Activated B cell treated with CpG ODN at 0.5 μM for 24 hours (primary cell): ENCODE measurements around the gene MYO1F. TPM values are rescaled to one million over a fixed set of nuclear protein-coding genes. Genes with fewer than 3 reads are reported as not detected.
"Not testable (repeated sequence)": the region's sequence is repeated elsewhere in the genome, so short reads cannot be mapped to it uniquely, and the experiment has no call there.

Source experiments
- ATAC-seq: fragments of 200-7000 bp; cut with Tn5 transposase; one replicate; pipeline ENCODE4 v1.10.0; 2021; ENCODE audit warnings: low read depth, mild to moderate bottlenecking, moderate library complexity
- CTCF ChIA-PET: fragments of 350-600 bp; sonication (Branson Sonifier 250); formaldehyde crosslinking; loops from one replicate; lab custom pipeline; 2021; ENCODE audit warnings: antibody characterized with exemption; lab: Charles Lee
- POLR2A ChIA-PET: fragments of 350-600 bp; sonication (Branson Sonifier 250); formaldehyde crosslinking; loops from one replicate; lab custom pipeline; 2021; ENCODE audit warnings: antibody characterized with exemption; lab: Charles Lee
- DNase-seq: peaks from one replicate; pipeline ENCODE4 v3.0.0; 2022
- H3K27ac Mint-ChIP-seq: one replicate; pipeline ENCODE4 v1.8.0; 2020; ENCODE audit warnings: mixed read lengths
- H3K27me3 Mint-ChIP-seq: one replicate; pipeline ENCODE4 v1.8.0; 2021; ENCODE audit warnings: mixed read lengths
- H3K36me3 Mint-ChIP-seq: one replicate; pipeline ENCODE4 v1.8.0; 2021; ENCODE audit warnings: low read depth, mixed read lengths
- H3K4me1 Mint-ChIP-seq: one replicate; pipeline ENCODE4 v1.8.0; 2021; ENCODE audit warnings: mixed read lengths
- H3K4me3 Mint-ChIP-seq: one replicate; pipeline ENCODE4 v1.8.0; 2020; ENCODE audit warnings: mild to moderate bottlenecking, mixed read lengths
- H3K9me3 Mint-ChIP-seq: one replicate; pipeline ENCODE4 v1.8.0; 2020; ENCODE audit warnings: mixed read lengths
- intact Hi-C: fragments of 100-400 bp; cut with micrococcal nuclease; formaldehyde crosslinking; loops from one replicate; pipeline ENCODE4 v1.15.1; 2024
- total RNA-seq: library from RNA; stranded (reverse); gene quantifications from 2 replicates; pipeline ENCODE4 v1.2.3, GENCODE V29; 2022
- TF ChIP-seq, protein P1 (sequence below): fragments of 200-600 bp; IDR thresholded peaks from one replicate; pipeline ENCODE4 v1.8.0; 2022; ENCODE audit warnings: antibody characterized with exemption, mild to moderate bottlenecking

Gene MYO1F
- total RNA-seq, 1 donor from 2014 or later, result 63.8 TPM

DNA sequence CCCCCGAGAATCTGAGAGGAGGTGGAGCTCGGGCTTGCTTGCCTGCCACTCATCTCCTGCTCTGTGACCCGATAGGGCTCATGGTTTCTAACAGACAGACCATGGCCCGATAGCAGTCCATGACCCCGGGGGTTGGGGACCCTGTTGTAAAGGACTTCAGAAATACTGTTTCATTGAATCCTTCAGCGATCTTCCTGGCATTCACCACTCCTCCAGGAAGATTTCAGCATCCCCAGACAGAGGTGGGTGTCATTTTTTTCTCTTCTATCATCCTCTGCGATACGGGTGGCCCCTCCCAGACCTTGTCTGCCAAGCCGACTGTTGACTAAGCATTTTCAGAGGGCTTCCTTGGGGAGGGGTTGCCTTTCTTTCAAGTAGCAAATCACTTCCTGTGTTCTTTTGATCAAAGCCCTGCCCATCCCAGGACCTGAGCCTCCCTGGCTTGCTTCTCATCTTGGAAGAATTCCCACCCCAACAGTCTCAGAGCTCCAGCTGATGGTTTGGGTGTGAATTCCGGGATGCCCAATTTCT is 1.7 kb downstream of the MYO1F start:
- no peaks in the 10 kb centered on the region for H3K36me3 Mint-ChIP-seq
- intact Hi-C loops, result no loop called here
- H3K4me1 Mint-ChIP-seq, result peaks cover 72% of the 10 kb centered on the region
- TF ChIP-seq, protein P1, sequence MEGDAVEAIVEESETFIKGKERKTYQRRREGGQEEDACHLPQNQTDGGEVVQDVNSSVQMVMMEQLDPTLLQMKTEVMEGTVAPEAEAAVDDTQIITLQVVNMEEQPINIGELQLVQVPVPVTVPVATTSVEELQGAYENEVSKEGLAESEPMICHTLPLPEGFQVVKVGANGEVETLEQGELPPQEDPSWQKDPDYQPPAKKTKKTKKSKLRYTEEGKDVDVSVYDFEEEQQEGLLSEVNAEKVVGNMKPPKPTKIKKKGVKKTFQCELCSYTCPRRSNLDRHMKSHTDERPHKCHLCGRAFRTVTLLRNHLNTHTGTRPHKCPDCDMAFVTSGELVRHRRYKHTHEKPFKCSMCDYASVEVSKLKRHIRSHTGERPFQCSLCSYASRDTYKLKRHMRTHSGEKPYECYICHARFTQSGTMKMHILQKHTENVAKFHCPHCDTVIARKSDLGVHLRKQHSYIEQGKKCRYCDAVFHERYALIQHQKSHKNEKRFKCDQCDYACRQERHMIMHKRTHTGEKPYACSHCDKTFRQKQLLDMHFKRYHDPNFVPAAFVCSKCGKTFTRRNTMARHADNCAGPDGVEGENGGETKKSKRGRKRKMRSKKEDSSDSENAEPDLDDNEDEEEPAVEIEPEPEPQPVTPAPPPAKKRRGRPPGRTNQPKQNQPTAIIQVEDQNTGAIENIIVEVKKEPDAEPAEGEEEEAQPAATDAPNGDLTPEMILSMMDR, result no peak
- ChIA-PET POLR2A (interaction anchor here (1.1 to 3.1 kb wide), 2 partner anchors 13 to 62 kb away, joined by 3 to 26 read pairs; partner anchors contain the start of gene ZNF414), CTCF (interaction anchor here (0.9 kb wide), 1 partner anchor 9 kb away, joined by 3 read pairs; no protein-coding TSS in a partner anchor)
- peak overlapping the region; percentile 69 for H3K27ac Mint-ChIP-seq
- ATAC-seq (no peak), DNase-seq (no peak)
- no peaks in the 10 kb centered on the region for H3K27me3 Mint-ChIP-seq
- H3K9me3 Mint-ChIP-seq, result no peaks in the 10 kb centered on the region
- peak overlapping the region; percentile 89 for H3K4me3 Mint-ChIP-seq

DNA sequence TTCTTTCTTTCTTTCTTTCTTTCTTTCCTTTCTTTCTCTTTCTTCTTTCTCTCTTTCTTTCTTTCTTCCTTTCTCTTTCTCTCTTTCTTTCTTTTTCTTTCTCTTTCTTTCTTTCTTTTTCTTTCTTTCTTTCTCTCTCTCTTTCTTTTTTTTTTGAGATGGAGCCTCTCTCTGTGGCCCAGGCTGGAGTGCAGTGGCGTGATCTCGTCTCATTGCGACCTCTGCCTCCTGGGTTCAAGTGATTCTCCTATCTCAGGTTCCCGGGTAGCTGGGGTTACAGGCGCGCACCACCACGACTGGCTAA is 2.7 kb downstream of the MYO1F start:
- H3K27me3 Mint-ChIP-seq, POLR2A ChIA-PET: not testable (repeated sequence)

DNA sequence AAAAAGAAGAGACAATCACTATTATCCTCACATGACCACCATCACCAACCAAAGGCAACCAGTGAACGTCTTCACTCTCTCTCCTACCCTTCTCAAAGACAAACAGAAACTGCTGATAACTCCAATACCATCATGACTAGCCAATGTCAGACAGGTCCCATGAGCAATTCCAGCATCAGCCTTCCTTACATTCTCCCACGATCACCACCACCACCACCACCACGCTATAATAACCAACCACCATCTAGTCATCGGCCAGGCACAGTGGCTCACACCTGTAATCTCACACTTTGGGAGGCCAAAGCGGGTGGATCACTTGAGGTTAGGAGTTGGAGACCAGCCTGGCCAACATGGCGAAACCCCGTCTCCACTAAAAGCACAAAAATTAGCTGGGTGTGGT is 3.9 kb downstream of the MYO1F start:
- TF ChIP-seq, protein P1, result no peak
- CTCF ChIA-PET, result no interaction called here
- Mint-ChIP-seq H3K27ac (no peak overlapping the region), H3K27me3 (no peaks in the 10 kb centered on the region), H3K4me3 (no peak overlapping the region), H3K9me3 (no peaks in the 10 kb centered on the region), H3K4me1 (peaks cover 81% of the 10 kb centered on the region), H3K36me3 (peaks cover 4% of the 10 kb centered on the region)
- no peak for DNase-seq
- ATAC-seq, result no peak
- intact Hi-C loops, result no loop called here
- POLR2A ChIA-PET, result no interaction called here

More for the DNA sequence above, 2.7 kb downstream of the MYO1F start:
- H3K27ac Mint-ChIP-seq, CTCF ChIA-PET, H3K36me3 Mint-ChIP-seq, intact Hi-C loops, H3K9me3 Mint-ChIP-seq, ATAC-seq, DNase-seq, H3K4me3 Mint-ChIP-seq: not testable (repeated sequence)
- peaks cover 81% of the 10 kb centered on the region for H3K4me1 Mint-ChIP-seq

DNA sequence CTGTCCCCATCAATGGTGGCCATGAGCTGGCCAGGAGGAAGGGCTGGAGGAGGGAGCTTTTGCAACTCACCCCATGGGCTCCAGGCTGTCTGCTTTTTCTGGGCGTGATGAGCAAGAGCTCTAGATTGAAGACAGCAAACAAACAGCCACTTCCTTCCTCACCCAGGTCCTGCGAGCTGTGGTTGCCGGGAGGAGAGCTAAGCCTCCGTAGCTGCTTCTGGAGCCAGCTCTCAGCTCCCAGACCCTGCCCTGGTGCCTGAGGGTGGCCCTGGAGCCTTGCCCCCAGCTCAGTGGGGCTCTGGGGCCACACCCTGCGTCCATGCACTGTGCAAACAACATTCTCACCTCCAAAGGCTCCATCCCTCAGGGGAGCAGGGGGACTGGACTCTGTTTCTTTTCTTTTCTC is 6.2 kb downstream of the MYO1F start:
- ChIA-PET POLR2A (interaction anchor here (0.6 to 1.3 kb wide), 3 partner anchors 9 to 57 kb away, joined by 4 to 6 read pairs (median 5); partner anchors contain the start of gene ZNF414), CTCF (interaction anchor here (0.7 to 3.1 kb wide), 2 partner anchors 9 to 78 kb away, joined by 3 to 39 read pairs; no protein-coding TSS in a partner anchor)
- intact Hi-C loops, result no loop called here
- TF ChIP-seq, protein P1, result no peak
- Mint-ChIP-seq H3K4me1 (peaks cover 61% of the 10 kb centered on the region), H3K9me3 (no peaks in the 10 kb centered on the region), H3K36me3 (peaks cover 5% of the 10 kb centered on the region), H3K27ac (no peak overlapping the region), H3K27me3 (no peaks in the 10 kb centered on the region), H3K4me3 (no peak overlapping the region)
- ATAC-seq (peak; percentile 25), DNase-seq (no peak)

DNA sequence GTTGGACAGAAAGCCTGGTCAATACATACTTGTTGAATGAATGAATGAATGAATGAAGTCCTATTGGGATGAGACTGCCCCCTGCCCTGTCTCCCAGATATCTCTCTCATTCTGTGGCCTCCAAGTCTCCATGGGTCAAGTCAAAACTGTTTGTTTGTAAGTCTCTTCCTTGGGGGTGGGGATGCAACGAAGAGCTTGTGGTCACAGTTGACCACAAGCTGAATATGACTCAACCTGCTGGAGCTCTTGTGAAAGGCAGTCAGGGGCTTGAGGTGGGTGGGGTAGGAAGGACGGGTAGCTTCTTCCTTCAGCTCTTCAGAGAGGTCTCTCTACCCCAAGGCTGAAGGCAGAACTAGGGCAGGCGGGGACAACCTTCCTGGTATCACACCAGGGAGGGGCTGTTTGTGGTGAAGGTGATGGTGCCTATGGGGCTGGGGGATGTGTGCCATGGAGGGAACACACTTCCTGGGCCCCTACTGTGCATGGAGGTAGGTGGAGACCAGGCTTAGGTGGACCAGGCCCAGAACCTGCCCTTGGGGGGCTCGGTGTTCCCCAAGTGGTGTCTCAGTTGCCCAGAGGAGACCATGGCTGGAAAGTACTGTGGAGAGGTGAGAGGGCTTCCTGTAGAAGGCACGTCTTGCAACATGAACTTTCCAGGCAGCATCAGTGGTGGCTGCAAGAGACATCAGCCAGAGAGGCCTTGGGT is 8.0 kb downstream of the MYO1F start:
- TF ChIP-seq, protein P1, result no peak
- CTCF ChIA-PET, result interaction anchor here (3.1 kb wide), 1 partner anchor 11 kb away, joined by 39 read pairs; no protein-coding TSS in a partner anchor
- DNase-seq (peak; percentile 19), ATAC-seq (peak; percentile 90)
- Mint-ChIP-seq H3K27ac (peak overlapping the region; percentile 84), H3K4me3 (peak overlapping the region; percentile 48), H3K27me3 (no peaks in the 10 kb centered on the region), H3K9me3 (no peaks in the 10 kb centered on the region), H3K36me3 (peaks cover 5% of the 10 kb centered on the region), H3K4me1 (peaks cover 54% of the 10 kb centered on the region)
- intact Hi-C loops, result loop anchor here (1.0 kb wide), 1 partner anchor 8 kb away; the partner anchor contains the start of gene MYO1F
- POLR2A ChIA-PET, result interaction anchor here (0.7 to 1.0 kb wide), 3 partner anchors 9 to 95 kb away, joined by 3 to 11 read pairs (median 5); partner anchors contain the start of gene ZNF414
